ENCODE results near the gene ACP6.

The ACP6 gene

GRCh38 chr1:147651466-147651865 lies 18.9 kb downstream of the ACP6 start:
- DNase-seq (ENCODE audit: low read depth): no peak

- no peak for DNase-seq (ENCODE audit: low read depth)
Observed at GRCh38 chr1:147648933-147649332, 21.4 kb downstream of the ACP6 start.

GRCh38 chr1:147647796-147648633 lies 22.3 kb downstream of the ACP6 start:
- DNase-seq (ENCODE audit: low read depth): no peak

GRCh38 chr1:147643974-147644373 lies 26.4 kb downstream of the ACP6 start:
- no peak for DNase-seq (ENCODE audit: low read depth)

- peak; percentile 66 for DNase-seq (ENCODE audit: low read depth)
Observed at GRCh38 chr1:147641695-147642592, 28.4 kb downstream of the ACP6 start.

DNA sequence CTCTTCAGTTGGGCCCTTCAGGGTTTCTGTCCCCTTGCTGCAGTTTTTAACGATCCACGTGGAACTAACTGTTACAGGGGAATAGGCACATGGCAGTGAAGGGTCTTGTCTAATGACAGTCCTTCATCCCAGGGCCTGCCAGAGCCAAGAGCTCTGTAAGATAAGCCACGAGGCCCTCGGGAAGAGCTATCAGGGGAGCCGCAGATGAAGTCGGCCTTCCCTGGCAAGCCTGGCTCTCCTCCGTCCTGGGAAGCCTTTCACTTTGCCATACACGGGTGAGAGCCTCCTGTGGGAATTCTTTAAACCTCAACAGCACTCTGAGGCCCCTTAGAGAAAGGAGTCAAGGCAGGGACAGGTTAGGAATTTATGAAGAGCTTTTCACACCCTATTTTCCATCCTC lies 29.0 kb downstream of the ACP6 start:
- no peak for DNase-seq (ENCODE audit: low read depth)

GRCh38 chr1:147640553-147641165 lies 29.7 kb downstream of the ACP6 start:
- DNase-seq (ENCODE audit: low read depth): peak; percentile 89

DNA sequence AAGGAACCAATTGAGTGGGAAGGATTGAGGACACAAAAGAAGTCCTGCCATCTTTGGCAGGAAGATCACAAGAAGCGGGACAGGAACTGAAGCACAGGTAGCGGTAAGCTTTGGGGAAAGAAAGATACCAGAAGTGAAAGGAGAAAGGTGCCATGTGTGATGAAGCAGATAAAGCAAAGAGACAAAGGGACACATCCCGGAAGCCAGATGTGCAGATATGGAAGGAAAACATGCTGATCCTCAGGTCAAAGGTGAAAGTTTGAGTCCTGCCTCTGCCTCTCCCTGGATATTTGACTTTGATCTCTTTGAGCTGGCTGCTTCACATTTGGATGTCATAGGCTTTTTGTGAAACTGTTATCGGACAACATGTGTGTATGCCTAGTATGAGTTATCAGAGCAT lies 34.0 kb downstream of the ACP6 start:
- no peak for DNase-seq (ENCODE audit: low read depth)

- DNase-seq (ENCODE audit: low read depth): no peak
Observed at GRCh38 chr1:147635342-147635741, 35.0 kb downstream of the ACP6 start.

- DNase-seq (ENCODE audit: low read depth): no peak
Observed at GRCh38 chr1:147634645-147635044, 35.7 kb downstream of the ACP6 start.

- DNase-seq (ENCODE audit: low read depth): no peak
Observed at GRCh38 chr1:147633759-147634158, 36.6 kb downstream of the ACP6 start.

- no peak for DNase-seq (ENCODE audit: low read depth)
Observed at GRCh38 chr1:147631839-147632238, 38.5 kb downstream of the ACP6 start.

GRCh38 chr1:147630447-147630846 lies 39.9 kb downstream of the ACP6 start:
- no peak for DNase-seq (ENCODE audit: low read depth)

DNA sequence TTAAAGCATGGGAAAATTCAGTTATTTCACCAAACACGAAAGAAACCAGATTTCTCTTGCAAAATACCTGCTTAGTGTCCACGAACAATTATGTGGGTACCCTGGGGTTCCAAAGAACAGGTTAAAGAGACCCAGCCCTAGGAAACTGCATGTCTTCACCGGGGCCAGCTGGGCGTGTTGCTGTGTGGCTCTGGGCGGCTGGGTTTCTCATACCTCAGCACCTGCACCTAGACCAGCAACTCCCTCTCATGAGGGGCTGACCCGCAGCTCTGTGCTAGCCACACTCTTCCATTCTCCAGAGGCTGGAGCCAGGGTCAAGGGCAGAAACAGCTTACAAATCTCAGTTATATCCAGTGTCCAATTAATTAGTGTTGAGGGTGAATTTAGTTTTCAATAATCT lies 40.3 kb downstream of the ACP6 start:
- DNase-seq (ENCODE audit: low read depth): no peak

GRCh38 chr1:147628441-147628840 lies 41.9 kb downstream of the ACP6 start:
- DNase-seq (ENCODE audit: low read depth): no peak

- DNase-seq (ENCODE audit: low read depth): peak; percentile 62
Observed at GRCh38 chr1:147627435-147628110, 42.8 kb downstream of the ACP6 start.

GRCh38 chr1:147626739-147627138 lies 43.6 kb downstream of the ACP6 start:
- DNase-seq (ENCODE audit: low read depth): no peak

DNA sequence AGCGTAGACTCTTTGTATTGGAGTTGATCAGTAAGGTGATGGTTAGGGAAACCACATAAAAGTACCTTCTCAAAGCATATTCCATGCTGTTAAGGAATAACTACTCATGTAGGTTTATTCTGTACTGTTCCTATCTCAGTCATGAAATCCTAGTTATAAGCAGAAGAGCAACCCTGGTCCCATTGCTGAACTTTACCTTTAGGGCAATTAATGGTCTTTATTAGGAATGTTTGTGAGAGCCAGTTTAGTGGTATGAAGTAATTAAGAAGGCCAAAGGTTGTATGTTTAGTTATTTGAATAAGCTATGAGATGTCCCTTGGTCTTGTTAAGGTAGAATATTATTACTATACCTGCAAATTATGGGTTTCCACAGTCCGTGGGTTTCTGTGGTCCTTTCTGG lies 44.0 kb downstream of the ACP6 start:
- no peak for DNase-seq (ENCODE audit: low read depth)

- DNase-seq (ENCODE audit: low read depth): no peak
Observed at GRCh38 chr1:147625362-147625995, 44.8 kb downstream of the ACP6 start.

DNA sequence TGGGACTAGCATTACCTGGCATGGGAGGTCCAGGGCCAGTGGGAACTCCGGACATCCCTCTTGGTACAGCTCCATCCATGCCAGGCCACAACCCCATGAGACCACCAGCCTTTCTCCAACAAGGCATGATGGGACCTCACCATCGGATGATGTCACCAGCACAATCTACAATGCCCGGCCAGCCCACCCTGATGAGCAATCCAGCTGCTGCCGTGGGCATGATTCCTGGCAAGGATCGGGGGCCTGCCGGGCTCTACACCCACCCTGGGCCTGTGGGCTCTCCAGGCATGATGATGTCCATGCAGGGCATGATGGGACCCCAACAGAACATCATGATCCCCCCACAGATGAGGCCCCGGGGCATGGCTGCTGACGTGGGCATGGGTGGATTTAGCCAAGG lies 45.8 kb downstream of the ACP6 start:
- no peak for DNase-seq (ENCODE audit: low read depth)

DNA sequence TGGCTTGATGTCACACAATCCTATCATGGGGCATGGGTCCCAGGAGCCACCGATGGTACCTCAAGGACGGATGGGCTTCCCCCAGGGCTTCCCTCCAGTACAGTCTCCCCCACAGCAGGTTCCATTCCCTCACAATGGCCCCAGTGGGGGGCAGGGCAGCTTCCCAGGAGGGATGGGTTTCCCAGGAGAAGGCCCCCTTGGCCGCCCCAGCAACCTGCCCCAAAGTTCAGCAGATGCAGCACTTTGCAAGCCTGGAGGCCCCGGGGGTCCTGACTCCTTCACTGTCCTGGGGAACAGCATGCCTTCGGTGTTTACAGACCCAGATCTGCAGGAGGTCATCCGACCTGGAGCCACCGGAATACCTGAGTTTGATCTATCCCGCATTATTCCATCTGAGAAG lies 46.3 kb downstream of the ACP6 start:
- no peak for DNase-seq (ENCODE audit: low read depth)

- DNase-seq (ENCODE audit: low read depth): no peak
Observed at GRCh38 chr1:147622731-147623130, 47.6 kb downstream of the ACP6 start.

Data from ELR (cell line).